Type B pancreatic cell (in vitro differentiated cells): Measurements from ENCODE around the gene ILKAP. TPM values are rescaled to one million over a fixed set of nuclear protein-coding genes. Genes with fewer than 3 reads are reported as not detected.

ENCODE experiments used
- DNase-seq: peaks from one replicate; pipeline ENCODE4 v3.0.0; 2021; ENCODE audit warnings: mixed read lengths; ENCODE audit not compliant: unreplicated experiment; ENCODE audit errors: extremely low spot score
- H3K27ac Mint-ChIP-seq: 2 replicates; pipeline ENCODE4 v1.8.0; 2021; ENCODE audit warnings: mild to moderate bottlenecking, mixed read lengths
- H3K27me3 Mint-ChIP-seq: 2 replicates; pipeline ENCODE4 v1.8.0; 2021; ENCODE audit warnings: mixed read lengths
- H3K36me3 Mint-ChIP-seq: 2 replicates; pipeline ENCODE4 v1.8.0; 2021; ENCODE audit warnings: mixed read lengths
- H3K4me1 Mint-ChIP-seq: one replicate; pipeline ENCODE4 v1.8.0; 2021; ENCODE audit warnings: mixed read lengths; ENCODE audit not compliant: unreplicated experiment
- H3K4me3 Mint-ChIP-seq: 2 replicates; pipeline ENCODE4 v1.8.0; 2021; ENCODE audit warnings: mild to moderate bottlenecking, mixed read lengths
- H3K9me3 Mint-ChIP-seq: 2 replicates; pipeline ENCODE4 v1.8.0; 2021; ENCODE audit warnings: mixed read lengths
- CTCF ChIP-seq: fragments of 200-600 bp; sonication (generic); conservative IDR thresholded peaks from 2 replicates; pipeline ENCODE4 v1.5.0; 2021; ENCODE audit warnings: antibody characterized with exemption, mild to moderate bottlenecking
- total RNA-seq: library from RNA; stranded (reverse); gene quantifications from 2 replicates; pipeline ENCODE4 v1.2.1, GENCODE V29; 2021; ENCODE audit warnings: low replicate concordance

The ILKAP gene
- total RNA-seq, 1 donor from 2014 or later, result 50.4 TPM

DNA sequence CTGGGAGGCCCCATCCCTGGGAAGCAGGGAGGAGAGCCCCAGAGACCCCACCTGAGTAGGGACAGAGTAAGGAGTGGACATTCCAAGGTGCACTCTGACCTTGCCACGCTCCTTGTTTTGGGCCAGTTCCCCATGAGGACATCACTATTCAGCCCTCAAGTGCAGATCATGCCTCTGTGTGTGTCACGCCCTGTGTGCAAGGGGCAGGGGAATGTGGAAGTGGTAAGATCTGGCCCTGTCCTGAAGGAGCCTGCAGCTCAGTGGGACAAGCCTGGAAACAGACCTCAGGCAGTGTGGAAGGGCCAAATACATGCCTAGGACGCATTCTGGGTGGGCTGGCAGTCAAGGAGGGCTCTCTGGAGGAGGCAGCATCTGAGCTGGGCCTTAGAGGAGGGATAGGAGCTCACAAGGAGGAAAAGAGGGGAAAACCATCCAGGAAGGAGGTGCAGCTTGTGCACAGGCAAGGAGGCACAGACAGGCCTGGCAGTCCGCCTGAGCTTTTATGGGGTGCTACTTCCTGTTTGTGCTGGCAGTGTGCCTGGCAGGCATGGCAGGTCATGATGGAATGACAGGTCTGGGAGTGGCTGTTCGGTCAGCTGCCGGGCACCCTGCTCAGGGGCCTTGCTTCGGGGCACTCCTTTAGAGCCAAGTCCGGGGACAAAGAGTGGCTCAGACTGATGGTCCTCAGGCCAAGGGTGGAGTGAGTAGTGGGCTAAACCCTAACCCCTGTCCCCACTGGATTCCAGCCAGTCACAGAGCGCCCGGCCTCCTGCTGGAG is 61.8 kb downstream of the ILKAP start:
- Mint-ChIP-seq H3K36me3 (no peaks in the 10 kb centered on the region), H3K4me3 (no peak overlapping the region), H3K9me3 (no peaks in the 10 kb centered on the region), H3K27me3 (no peaks in the 10 kb centered on the region), H3K4me1 (peaks cover 6% of the 10 kb centered on the region), H3K27ac (peak overlapping the region; percentile 25)
- DNase-seq, result no peak
- TF ChIP-seq CTCF, result no peak

- Mint-ChIP-seq H3K4me1 (peaks cover 6% of the 10 kb centered on the region), H3K27me3 (no peaks in the 10 kb centered on the region), H3K4me3 (no peak overlapping the region), H3K9me3 (no peaks in the 10 kb centered on the region), H3K27ac (no peak overlapping the region), H3K36me3 (no peaks in the 10 kb centered on the region)
- no peak for TF ChIP-seq CTCF
- DNase-seq, result no peak
These were observed 62.6 kb downstream of the ILKAP start for GRCh38 chr2:238140721-238141540.

DNA sequence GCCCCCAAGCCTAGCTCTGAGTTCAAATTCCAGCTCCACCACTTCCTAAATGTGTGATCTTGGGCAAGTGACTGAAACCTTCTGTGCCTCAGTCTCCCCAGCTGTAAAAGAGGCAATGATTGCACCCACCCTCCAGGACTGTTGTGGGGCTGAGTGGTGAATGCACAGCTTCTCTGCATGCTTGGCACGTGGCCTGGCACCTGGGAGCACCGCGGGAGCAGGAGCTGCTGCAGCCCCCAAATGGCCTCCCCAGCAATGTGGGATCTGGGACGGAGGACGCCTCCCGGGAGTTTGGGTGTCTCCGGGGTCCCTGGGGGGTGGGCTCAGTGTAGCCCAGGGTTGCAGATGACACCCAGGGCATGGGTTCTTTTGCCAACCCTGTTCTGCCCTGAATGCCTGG is 63.5 kb downstream of the ILKAP start:
- peaks cover 6% of the 10 kb centered on the region for H3K4me1 Mint-ChIP-seq
- H3K27me3 Mint-ChIP-seq, result no peaks in the 10 kb centered on the region
- no peaks in the 10 kb centered on the region for H3K36me3 Mint-ChIP-seq
- H3K9me3 Mint-ChIP-seq, result no peaks in the 10 kb centered on the region
- TF ChIP-seq CTCF, result no peak
- no peak for DNase-seq
- no peak overlapping the region for H3K4me3 Mint-ChIP-seq
- no peak overlapping the region for H3K27ac Mint-ChIP-seq

DNA sequence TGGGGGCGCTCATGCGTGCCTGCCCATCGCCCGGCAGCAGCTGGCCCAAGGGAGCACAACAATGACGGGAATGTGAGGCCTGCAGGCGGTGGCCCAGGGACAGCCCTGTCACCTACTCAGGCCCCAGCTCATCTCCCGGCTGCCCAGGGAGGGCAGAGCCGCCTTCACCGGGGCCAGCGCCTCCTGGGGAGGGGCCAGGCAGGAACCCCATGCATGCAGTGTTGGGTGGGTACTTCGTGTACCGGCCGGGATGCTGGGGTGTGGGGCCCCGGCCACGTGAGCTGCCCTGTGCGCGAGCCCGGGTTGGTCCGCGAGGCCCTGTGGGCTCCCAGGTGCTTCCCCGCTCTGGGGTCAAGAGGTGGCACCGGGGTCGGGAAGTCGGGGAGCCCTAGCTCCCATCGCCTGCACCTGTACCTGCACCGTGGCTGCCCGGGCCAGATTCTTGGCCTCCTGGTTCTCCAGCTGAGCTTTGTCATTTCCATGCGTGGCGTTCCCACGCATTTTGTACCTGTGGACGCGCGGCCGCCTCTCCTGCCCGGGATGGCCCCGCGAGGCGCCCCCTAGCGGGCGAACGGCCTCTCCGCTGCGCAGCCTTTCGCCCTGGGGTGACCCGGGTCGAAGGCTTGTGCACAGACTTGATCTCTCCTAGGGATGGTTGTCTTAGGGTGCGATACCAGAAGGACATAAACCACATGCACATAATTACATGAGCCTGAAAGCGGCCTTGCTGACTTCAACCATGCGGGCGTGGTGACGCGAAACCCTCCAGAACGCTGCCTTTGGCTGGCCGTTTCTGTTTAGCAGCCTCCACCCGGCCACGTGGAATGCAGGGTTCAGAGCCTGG is 64.1 kb downstream of the ILKAP start:
- no peaks in the 10 kb centered on the region for H3K9me3 Mint-ChIP-seq
- no peak overlapping the region for H3K4me3 Mint-ChIP-seq
- H3K36me3 Mint-ChIP-seq, result no peaks in the 10 kb centered on the region
- peak; percentile 77 for TF ChIP-seq CTCF
- no peak overlapping the region for H3K27ac Mint-ChIP-seq
- H3K4me1 Mint-ChIP-seq, result peaks cover 6% of the 10 kb centered on the region
- no peak for DNase-seq
- no peaks in the 10 kb centered on the region for H3K27me3 Mint-ChIP-seq

GRCh38 chr2:238138331-238139195 is 64.9 kb downstream of the ILKAP start, which contains the start of gene KLHL30:
KLHL30 (plus strand) TSS chr2:238138668; CDS start chr2:238140755, 2,087 bp downstream.
- Mint-ChIP-seq H3K36me3 (no peaks in the 10 kb centered on the region), H3K9me3 (no peaks in the 10 kb centered on the region), H3K27me3 (no peaks in the 10 kb centered on the region), H3K4me1 (peaks cover 6% of the 10 kb centered on the region), H3K4me3 (no peak within 1 kb of the TSS), H3K27ac (no peak within 1 kb of the TSS)
- no peak for TF ChIP-seq CTCF
- no peak for DNase-seq
